GM21423 (cell line): Measurements from ENCODE around the gene LRFN5.
"Not testable (repeated sequence)": the region's sequence is repeated elsewhere in the genome, so short reads cannot be mapped to it uniquely, and the experiment has no call there.

Experiments
- ATAC-seq: cut with Tn5 transposase; IDR thresholded peaks from one replicate; pipeline ENCODE4 v1.9.1; 2021; ENCODE audit warnings: mild to moderate bottlenecking, moderate library complexity; ENCODE audit not compliant: unreplicated experiment

Gene LRFN5

DNA sequence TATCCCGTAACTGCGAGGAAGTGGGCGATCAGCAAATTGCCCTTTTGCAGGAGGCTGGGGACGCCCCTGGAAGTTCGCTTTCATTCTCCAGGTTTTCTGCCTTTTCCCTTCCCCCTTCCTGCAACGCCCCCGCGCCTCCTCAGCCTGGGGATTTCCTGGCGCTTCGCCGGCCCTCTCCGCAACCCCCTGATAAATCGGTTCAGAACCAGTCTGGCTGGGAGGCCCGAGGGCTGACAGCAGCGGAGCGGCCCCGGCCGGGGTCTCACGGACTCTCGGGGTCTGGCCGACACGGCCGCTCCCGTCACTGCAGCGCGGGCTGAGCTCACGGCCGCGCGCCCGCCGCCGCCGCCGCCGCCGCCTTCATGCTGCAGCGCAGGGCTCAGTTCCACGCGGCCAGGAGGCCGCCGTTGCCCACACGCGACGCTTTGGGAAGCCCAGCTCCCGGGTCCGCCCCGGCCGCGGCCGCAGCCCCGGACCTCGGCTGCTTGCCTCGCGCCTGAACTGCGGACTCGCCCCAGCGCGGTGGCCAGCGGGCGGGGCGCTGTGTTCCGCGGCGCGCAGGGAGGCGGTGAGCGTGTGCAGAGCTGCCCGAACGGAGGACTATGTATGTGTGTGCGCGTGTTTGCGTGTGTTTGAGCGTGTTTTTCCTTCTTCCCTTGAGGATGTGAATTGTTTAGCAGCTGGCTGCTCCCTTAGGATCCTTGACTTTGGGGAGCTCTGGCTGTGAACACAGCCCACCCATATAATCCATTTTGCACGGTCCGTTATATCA lies at the start of gene LRFN5:
LRFN5 (plus strand) TSS at position 345 of the 772 bp plus-strand sequence.
- no peak for ATAC-seq

DNA sequence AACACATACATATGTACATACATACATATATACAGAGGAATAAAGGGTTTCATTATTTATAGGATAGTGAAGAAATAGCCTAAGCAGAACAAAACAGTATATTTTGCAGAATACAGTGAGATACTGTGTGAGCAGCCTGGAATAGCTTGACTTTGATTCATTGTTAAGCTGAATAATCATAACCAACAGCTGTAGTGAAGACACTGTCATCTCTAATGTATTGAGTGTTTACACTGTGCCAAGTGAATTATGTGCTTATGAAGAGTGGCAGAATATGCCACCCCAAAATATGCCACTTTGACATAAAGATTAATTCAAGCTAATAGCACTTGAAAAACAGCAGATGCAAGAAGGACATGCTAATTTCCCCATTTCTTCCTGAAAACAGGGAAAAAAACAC lies 48.2 kb upstream of the LRFN5 start:
- ATAC-seq = no peak

DNA sequence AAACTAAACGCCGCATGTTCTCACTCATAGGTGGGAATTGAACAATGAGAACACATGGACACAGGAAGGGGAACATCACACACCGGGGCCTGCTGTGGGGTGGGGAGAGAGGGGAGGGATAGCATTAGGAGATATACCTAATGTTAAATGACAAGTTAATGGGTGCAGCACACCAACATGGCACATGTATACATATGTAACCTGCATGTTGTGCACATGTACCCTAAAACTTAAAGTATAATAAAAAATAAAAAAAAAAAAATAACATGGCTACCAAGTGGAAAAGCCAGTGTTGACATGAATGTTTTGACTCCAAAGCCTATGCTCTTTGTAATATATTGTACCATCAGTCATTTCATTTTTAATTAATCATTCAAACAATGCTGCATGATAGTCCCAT lies 39.8 kb upstream of the LRFN5 start:
- ATAC-seq = not testable (repeated sequence)

- ATAC-seq = no peak
Measured at GRCh38 chr14:41568979-41569378, 37.7 kb upstream of the LRFN5 start.

DNA sequence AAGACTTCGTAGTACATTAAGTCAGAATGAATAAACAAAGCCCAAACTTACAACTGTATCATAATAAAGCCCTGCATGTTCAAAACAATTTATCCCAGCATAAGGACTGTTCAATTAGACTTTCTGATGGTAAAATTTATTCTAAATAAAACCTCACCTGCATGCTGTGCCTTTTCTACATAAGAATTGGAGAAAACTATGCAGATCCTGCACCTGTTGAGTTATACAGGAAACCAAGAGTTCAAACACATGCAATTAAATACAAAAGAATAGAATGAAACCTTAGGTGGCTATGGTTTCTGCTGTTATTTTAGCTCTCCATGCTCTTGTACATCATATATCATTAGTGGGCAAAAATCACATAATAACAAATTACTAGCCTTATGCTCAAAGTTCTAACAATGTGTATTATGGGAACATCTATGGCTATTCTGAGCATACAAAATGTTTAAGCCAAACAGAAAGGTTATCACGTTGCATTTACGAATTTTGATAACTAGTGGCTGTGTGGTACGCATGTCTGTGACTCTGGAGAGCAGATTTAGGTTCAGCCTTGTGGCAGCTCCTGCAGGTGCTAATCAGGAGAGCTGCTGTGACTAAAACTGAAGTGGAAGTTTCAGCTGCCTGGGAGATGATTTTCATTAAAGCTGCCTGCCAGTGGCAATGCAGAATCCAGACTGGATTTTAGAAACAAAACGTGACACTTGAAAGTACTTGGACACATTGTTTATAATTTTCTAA lies 36.1 kb upstream of the LRFN5 start:
- ATAC-seq = no peak

DNA sequence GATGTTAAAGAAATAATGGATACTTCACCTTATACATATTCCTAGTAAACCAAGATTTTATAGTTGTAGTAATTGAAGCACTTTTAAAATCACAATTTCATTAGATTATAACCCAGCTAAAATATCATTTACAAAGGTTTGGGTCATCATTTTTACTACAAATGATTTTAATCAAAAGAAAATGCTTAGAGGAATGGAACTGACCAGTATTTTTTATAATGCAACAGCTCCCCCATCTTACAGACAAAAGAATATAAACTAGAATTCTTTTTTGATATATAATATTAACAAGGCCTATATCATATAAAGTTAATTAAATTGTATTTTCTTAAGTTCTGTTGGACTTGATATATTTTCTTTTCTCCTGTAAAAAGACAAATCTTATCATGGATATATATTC lies 20.4 kb upstream of the LRFN5 start:
- no peak for ATAC-seq

DNA sequence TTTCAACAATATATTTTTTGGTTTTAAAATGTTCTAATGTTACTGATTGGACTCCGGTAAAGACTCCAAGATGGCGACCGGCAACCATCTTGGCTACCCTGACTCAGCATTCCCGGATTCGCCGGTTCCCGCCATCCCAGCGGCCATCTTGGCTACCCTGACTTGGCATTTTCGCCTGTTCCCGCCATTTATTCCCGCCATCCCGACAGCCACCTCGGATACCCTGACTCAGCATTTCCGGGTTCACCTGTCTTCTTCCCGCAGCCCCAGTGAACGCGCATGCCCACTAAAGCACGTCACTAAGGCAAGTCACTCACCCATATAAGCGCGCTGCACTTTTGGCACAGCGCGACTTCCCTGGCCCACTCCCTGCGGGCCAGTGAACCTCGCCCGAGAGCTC lies 9.0 kb upstream of the LRFN5 start:
- no peak for ATAC-seq

DNA sequence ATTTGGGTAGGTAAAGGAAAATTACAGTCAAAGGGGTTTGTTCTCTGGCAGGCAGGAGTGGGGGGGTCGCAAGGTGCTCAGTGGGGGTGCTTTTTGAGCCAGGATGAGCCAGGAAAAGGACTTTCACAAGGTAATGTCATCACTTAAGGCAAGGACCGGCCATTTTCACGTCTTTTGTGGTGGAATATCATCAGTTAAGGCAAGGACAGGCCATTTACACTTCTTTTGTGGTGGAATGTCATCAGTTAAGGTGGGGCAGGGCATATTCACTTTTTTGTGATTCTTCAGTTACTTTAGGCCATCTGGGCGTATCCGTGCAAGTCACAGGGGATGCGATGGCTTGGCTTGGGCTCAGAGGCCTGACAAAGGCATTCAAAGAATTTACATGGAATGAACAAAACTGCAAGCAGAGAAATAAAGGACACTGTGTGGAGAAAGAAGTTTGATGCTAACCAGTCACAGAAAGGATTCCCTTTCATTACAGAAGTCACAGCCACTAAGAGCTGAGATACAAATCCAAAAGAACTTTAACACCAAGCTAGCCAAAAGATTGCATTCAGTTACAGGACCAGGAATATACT lies 6.8 kb upstream of the LRFN5 start:
- ATAC-seq = not testable (repeated sequence)

DNA sequence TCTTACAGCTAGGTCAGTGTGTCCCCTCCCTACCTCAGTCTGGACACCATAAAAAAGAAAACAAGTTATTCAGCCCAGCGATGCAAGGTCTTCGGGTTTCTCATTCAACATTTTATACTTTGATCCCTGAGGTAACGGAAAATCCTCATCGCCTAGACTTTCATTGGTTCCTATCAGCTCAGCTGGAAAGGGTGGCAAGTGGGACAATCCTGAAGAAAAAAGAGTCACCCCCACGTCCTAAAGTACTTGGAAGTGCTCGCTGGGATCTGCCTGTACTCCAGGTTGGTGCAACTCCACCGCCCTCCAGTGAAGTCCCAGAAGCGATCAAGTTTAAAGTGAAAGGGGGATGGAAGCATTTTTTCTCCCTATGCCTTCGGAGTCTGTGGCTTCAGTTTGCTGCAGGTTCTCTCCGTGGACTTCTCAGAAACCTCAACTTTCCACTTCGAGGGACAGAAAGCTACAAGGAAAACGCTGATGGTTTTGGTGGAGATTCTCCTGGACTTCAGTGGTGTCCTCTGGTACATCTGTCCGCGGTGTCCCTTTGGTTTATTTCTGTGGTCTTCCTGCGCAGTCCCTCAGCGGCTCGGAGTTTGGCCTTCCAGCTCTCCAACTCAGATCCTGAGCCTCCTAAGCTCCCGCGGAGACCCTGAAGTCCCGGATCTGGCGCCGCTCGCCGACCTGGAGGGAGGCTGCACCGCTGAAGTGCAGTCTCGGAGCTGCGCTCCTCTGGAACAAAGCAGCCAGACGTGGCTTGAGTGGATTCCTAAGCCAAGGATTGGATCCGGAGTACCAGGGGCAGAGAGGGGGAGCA lies 1.8 kb upstream of the LRFN5 start:
- no peak for ATAC-seq

- ATAC-seq = no peak
Measured at GRCh38 chr14:41605550-41606281, 960 bp upstream of the LRFN5 start.

DNA sequence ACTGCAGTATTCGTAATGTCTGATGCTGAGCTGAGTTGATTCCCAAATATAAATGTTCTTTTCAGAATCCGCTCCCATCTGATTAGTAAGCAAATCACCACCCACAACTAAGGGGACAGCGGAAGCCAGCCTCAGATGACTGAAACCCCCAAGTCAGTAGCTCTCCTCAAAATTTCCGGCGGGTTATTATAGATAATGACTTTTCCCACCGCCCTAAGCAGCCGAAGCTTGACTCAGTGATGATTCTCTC lies 469 bp upstream of the LRFN5 start:
- no peak for ATAC-seq

GRCh38 chr14:41607304-41607775 lies 664 bp downstream of the LRFN5 start:
- ATAC-seq = no peak

DNA sequence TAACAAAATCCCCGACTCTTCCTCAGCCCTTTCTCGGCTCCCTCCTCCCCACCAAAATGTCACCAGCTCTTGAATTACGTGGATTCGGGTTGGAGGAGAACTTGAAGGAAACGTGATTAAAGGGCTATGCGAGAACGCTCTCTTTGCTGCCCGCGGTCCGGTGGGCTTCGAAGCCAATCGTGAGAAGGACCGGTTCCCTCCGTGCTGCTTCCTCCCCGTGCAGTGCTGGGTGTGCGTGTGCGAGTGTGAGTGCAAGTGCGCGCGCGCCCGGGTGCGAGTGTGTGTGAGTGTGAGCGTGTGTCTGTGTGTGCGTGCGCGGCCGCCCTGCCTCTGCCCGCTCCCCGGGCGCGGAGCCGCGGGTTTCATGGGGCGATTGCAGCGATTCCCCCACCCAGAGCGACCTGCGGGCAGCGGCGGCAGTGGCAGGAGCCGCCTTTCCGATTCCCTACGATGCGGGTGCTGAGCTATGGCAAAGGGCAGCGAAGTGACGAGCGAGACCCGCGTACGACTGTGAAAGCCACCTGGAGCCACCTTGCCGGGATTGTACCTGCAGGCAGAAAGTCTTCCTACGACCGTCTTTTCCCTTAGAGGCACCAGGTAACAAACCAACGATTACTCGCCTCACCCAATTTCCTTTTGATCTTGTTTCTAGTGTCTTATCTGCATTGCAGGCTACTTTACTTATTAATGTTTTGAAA lies 1.4 kb downstream of the LRFN5 start:
- ATAC-seq = no peak

- ATAC-seq = no peak
Measured at GRCh38 chr14:41608681-41609390, 2.2 kb downstream of the LRFN5 start.

GRCh38 chr14:41609704-41610183 lies 3.1 kb downstream of the LRFN5 start:
- ATAC-seq = no peak

GRCh38 chr14:41615011-41615595 lies 8.4 kb downstream of the LRFN5 start:
- ATAC-seq = no peak

- ATAC-seq = no peak
Measured at GRCh38 chr14:41623736-41624135, 17.1 kb downstream of the LRFN5 start.

GRCh38 chr14:41629876-41630275 lies 23.2 kb downstream of the LRFN5 start:
- ATAC-seq = no peak

DNA sequence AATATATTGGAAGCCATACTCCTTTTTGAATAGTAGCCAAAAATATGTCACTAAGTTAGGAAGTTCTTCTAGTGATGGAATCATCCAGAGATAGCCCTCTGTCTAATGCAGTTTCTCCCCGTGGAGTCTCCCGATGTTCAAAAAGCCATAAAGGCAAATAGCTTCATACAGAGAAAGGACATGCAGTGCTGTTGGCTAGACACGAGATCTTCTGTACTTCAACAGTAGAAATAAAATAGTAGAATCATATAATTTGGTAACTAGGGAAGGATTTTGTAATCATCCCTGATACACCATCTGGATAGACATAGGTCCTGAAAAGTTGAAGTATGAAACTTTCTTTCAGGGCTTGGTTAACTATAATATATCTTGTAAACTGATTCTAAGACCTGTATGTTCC lies 27.6 kb downstream of the LRFN5 start:
- ATAC-seq = no peak
